K562 (cell line): ENCODE data around the gene SIX1. TPM values are rescaled to one million over a fixed set of nuclear protein-coding genes. Genes with fewer than 3 reads are reported as not detected.

ENCODE experiments used
- ATAC-seq: fragments of 200-7000 bp; cut with Tn5 transposase; 3 replicates; pipeline ENCODE4 v1.9.1; 2020; ENCODE audit warnings: moderate library complexity
- BruUV-seq: library from RNA; stranded (reverse); fragments of 400-500 nt; replicated peaks from 2 replicates; lab custom pipeline; 2021; lab: Mats Ljungman, UMichigan
- CTCF ChIA-PET: fragments of 300-600 bp; formaldehyde crosslinking; extraction: SDS; loops from one replicate; lab custom pipeline; 2021; ENCODE audit warnings: low intra/inter-chr PET ratio; lab: Yijun Ruan, JAX
- POLR2A ChIA-PET: fragments of 300-600, 350-650 bp; sonication (Branson Sonifier 250); formaldehyde crosslinking; extraction: SDS; loops from one replicate; lab custom pipeline; 2021; ENCODE audit warnings: antibody characterized with exemption, inconsistent platforms; lab: Yijun Ruan, JAX
- DNase-seq, 4 experiments: peaks; one replicate each; pipeline versions ENCODE4 v3.0.0 to v3.0.0-alpha.2; 2011 to 2018; ENCODE audit warnings: low spot score in 3 of 4, mixed read lengths in 3 of 4; ENCODE audit errors: extremely low read depth in 1 of 4
- FAIRE-seq: peaks from 2 replicates; lab custom pipeline; 2011; peaks lifted over from hg19 to GRCh38; lab: Jason Lieb, UNC
- H2AFZ ChIP-seq: 2 replicates; pipeline ENCODE4 v1.6.0; 2011; ENCODE audit warnings: low read depth, low read length, control low read depth, inconsistent platforms
- H3K27ac ChIP-seq: fragments of 200-600 bp; 3 replicates; pipeline ENCODE4 v1.8.0; 2011; ENCODE audit warnings: low read depth, mild to moderate bottlenecking, control low read depth, inconsistent platforms, low read length, moderate library complexity, mixed read lengths; ENCODE audit errors: extremely low read depth
- H3K27me3 ChIP-seq, 2 experiments: fragments of 300-600 bp in 1 of 2; 2 replicates in 1 of 2; 3 replicates in 1 of 2; pipeline versions ENCODE4 v1.6.0 to v1.8.0; 2011; ENCODE audit warnings: inconsistent platforms in 2 of 2, low read length in 2 of 2, mild to moderate bottlenecking in 1 of 2, mixed read lengths in 1 of 2, moderate library complexity in 1 of 2; ENCODE audit not compliant: control insufficient read depth in 2 of 2, insufficient read depth in 2 of 2
- H3K36me3 ChIP-seq: fragments of 300-600 bp; 3 replicates; pipeline ENCODE4 v1.8.0; 2011; ENCODE audit warnings: mild to moderate bottlenecking, low read length, inconsistent platforms; ENCODE audit not compliant: control insufficient read depth, insufficient read depth
- H3K4me1 ChIP-seq, 2 experiments: fragments of 200-600 bp in 1 of 2; replicated peaks in 1 of 2; 2 replicates in 1 of 2; 3 replicates in 1 of 2; pipeline versions ENCODE4 v1.5.1 to v1.8.0; 2011; ENCODE audit warnings: inconsistent platforms in 2 of 2, low read length in 2 of 2, mild to moderate bottlenecking in 1 of 2, mixed read lengths in 1 of 2, moderate library complexity in 1 of 2; ENCODE audit not compliant: control insufficient read depth in 2 of 2, insufficient read depth in 2 of 2
- H3K4me2 ChIP-seq: 2 replicates; pipeline ENCODE4 v1.6.1; 2011; ENCODE audit warnings: low read length, control low read depth, inconsistent platforms, mixed read lengths; ENCODE audit not compliant: insufficient read depth
- H3K4me3 ChIP-seq: fragments of 200-600 bp; sonication (generic), shearing (Covaris generic); 2 replicates; pipeline ENCODE4 v1.5.1; 2016; ENCODE audit warnings: control low read depth, inconsistent platforms
- H3K79me2 ChIP-seq: fragments of 200-600 bp; 3 replicates; pipeline ENCODE4 v1.8.0; 2011; ENCODE audit warnings: low read length, inconsistent platforms; ENCODE audit not compliant: control insufficient read depth, insufficient read depth
- H3K9ac ChIP-seq, 2 experiments: 2 replicates each; pipeline versions ENCODE4 v1.6.0 to v1.6.1; 2011; ENCODE audit warnings: low read depth in 2 of 2, low read length in 2 of 2, control low read depth in 1 of 2, inconsistent platforms in 1 of 2, mild to moderate bottlenecking in 1 of 2, mixed read lengths in 1 of 2; ENCODE audit not compliant: insufficient read depth in 1 of 2
- H3K9me1 ChIP-seq: one replicate; pipeline ENCODE4 v1.6.0; 2011; ENCODE audit warnings: inconsistent platforms, mild to moderate bottlenecking, low read length, moderate library complexity; ENCODE audit not compliant: control insufficient read depth, insufficient read depth
- H3K9me3 ChIP-seq: replicated peaks from 2 replicates; pipeline ENCODE4 v1.5.1; 2011; ENCODE audit warnings: low read depth, low read length, inconsistent platforms; ENCODE audit not compliant: control insufficient read depth, insufficient read depth
- H4K20me1 ChIP-seq: replicated peaks from 2 replicates; pipeline ENCODE4 v1.6.1; 2011; ENCODE audit warnings: low read length, inconsistent platforms, mixed read lengths; ENCODE audit not compliant: control insufficient read depth, insufficient read depth
- BMI1 ChIP-seq: fragments of 150-350 bp; IDR thresholded peaks from 2 replicates; pipeline ENCODE4 v1.6.1; 2014; ENCODE audit warnings: low read length
- BRD9 ChIP-seq: fragments of 450-650 bp; IDR thresholded peaks from 2 replicates; pipeline ENCODE4 v1.6.1; 2018; ENCODE audit warnings: low read depth; ENCODE audit not compliant: partially characterized antibody
- ETS1 ChIP-seq: conservative IDR thresholded peaks from 2 replicates; pipeline ENCODE4 v1.6.1; 2011; ENCODE audit warnings: low read depth, mild to moderate bottlenecking, low read length; ENCODE audit not compliant: control insufficient read depth
- EWSR1 ChIP-seq: fragments of 450-650 bp; IDR thresholded peaks from 2 replicates; pipeline ENCODE4 v1.6.1; 2018; ENCODE audit warnings: borderline replicate concordance, mild to moderate bottlenecking, low read depth, moderate library complexity; ENCODE audit not compliant: partially characterized antibody
- FOXP1 ChIP-seq: sonication (generic); formaldehyde crosslinking; IDR thresholded peaks from 2 replicates; pipeline ENCODE4 v1.8.0; 2022; ENCODE audit warnings: mild to moderate bottlenecking, missing genetic modification reagents
- HNRNPUL1 ChIP-seq: fragments of 200-400 bp; formaldehyde crosslinking; IDR thresholded peaks from 2 replicates; pipeline ENCODE4 v1.6.1; 2017; ENCODE audit warnings: low read length
- KAT8 ChIP-seq: fragments of 450-650 bp; IDR thresholded peaks from 2 replicates; pipeline ENCODE4 v1.6.1; 2016; ENCODE audit warnings: low read depth, mild to moderate bottlenecking
- NCOA2 ChIP-seq, 2 experiments: fragments of 450-650 bp; IDR thresholded peaks; 2 replicates each; pipeline ENCODE4 v1.6.1; 2018; ENCODE audit warnings: mild to moderate bottlenecking in 2 of 2, moderate library complexity in 1 of 2; ENCODE audit not compliant: partially characterized antibody in 2 of 2
- NCOA6 ChIP-seq: fragments of 450-650 bp; IDR thresholded peaks from 2 replicates; pipeline ENCODE4 v1.6.1; 2017; ENCODE audit warnings: mild to moderate bottlenecking
- RAD21 ChIP-seq, 2 experiments: fragments of 250-450 bp in 1 of 2; fragments of 450-650 bp in 1 of 2; sonication (Bioruptor Pico) in 1 of 2; formaldehyde crosslinking in 1 of 2; IDR thresholded peaks in 1 of 2; conservative IDR thresholded peaks in 1 of 2; 2 replicates each; pipeline versions ENCODE4 v1.4.0 to v1.8.0; 2020 to 2022; ENCODE audit warnings: mild to moderate bottlenecking in 2 of 2, moderate library complexity in 1 of 2
- TEAD1 ChIP-seq, 2 experiments: fragments of 450-650 bp in 1 of 2; sonication (generic) in 1 of 2; formaldehyde crosslinking; IDR thresholded peaks; 2 replicates each; pipeline versions ENCODE4 v1.4.0 to v1.8.0; 2020 to 2022; ENCODE audit warnings: mild to moderate bottlenecking in 2 of 2, missing genetic modification reagents in 1 of 2
- THRA ChIP-seq: fragments of 450-650 bp; IDR thresholded peaks from 2 replicates; pipeline ENCODE4 v1.6.1; 2017; ENCODE audit warnings: mild to moderate bottlenecking, moderate library complexity
- ZEB2 ChIP-seq: fragments of 450-650 bp; IDR thresholded peaks from 2 replicates; pipeline ENCODE4 v1.6.1; 2016
- ZFPM2 ChIP-seq: fragments of 250-450 bp; sonication (Bioruptor Pico); IDR thresholded peaks from 2 replicates; pipeline ENCODE4 v1.5.1; 2022; ENCODE audit warnings: mild to moderate bottlenecking
- ZNF707 ChIP-seq: fragments of 250-450 bp; sonication (Bioruptor Pico); conservative IDR thresholded peaks from 2 replicates; pipeline ENCODE4 v1.8.0; 2022; ENCODE audit warnings: inconsistent platforms, mild to moderate bottlenecking, moderate library complexity
- ZNF766 ChIP-seq: fragments of 200-800 bp; sonication (Bioruptor generic); conservative IDR thresholded peaks from 2 replicates; pipeline ENCODE4 v1.6.1; 2016; ENCODE audit warnings: missing genetic modification characterization, missing compliant biosample characterization
- ZNF780A ChIP-seq: fragments of 250-450 bp; sonication (Bioruptor Pico); IDR thresholded peaks from 2 replicates; pipeline ENCODE4 v1.5.0; 2021; ENCODE audit warnings: mild to moderate bottlenecking
- ZNF785 ChIP-seq: fragments of 250-450 bp; sonication (Bioruptor Pico); IDR thresholded peaks from 2 replicates; pipeline ENCODE4 v1.4.0; 2020; ENCODE audit warnings: mild to moderate bottlenecking
- WGBS: fragments of 100-300 bp; shearing (Covaris generic); methylation state at CpG from one replicate; pipeline ENCODE4 v1.1.6; 2016; ENCODE audit warnings: low coverage, mixed read lengths; ENCODE audit not compliant: insufficient coverage; ENCODE audit errors: missing lambda C conversion rate; 5-methylcytosine and 5-hydroxymethylcytosine counted together
- in situ Hi-C: fragments of 300-500 bp; cut with MboI; formaldehyde crosslinking; loops from 4 replicates; pipeline ENCODE4 v1.15.0; 2018; ENCODE audit warnings: inconsistent platforms, mixed read lengths
- intact Hi-C: fragments of 100-400 bp; cut with micrococcal nuclease; formaldehyde crosslinking; loops from 2 replicates; pipeline ENCODE4 v1.14.2; 2022
- polyA plus RNA-seq, 8 experiments: library from polyadenylated mRNA; depleted of rRNA in 4 of 8; stranded (reverse) in 5 of 8; unstranded in 3 of 8; fragments of >200 nt; fragmentation: Nextera tagmentation in 2 of 8; fragmentation: Illumina TruSeq in 1 of 8; extraction: Ambion mirVana in 2 of 8; extraction: Trizol in 1 of 8; gene quantifications; 2 replicates each; pipeline versions ENCODE4 v1.2.1 to v1.2.3, GENCODE V29; 2011 to 2014; ENCODE audit warnings: inconsistent platforms in 1 of 8, missing spikeins in 1 of 8
- total RNA-seq, 7 experiments: library from RNA; depleted of rRNA in 6 of 7; stranded (reverse); fragments of >200 nt in 6 of 7; fragmentation: Illumina TruSeq in 2 of 7; extraction: Trizol in 2 of 7; gene quantifications; 2 replicates each; pipeline versions ENCODE4 v1.2.1 to v1.2.3, GENCODE V29; 2011 to 2021; ENCODE audit warnings: low replicate concordance in 1 of 7

The SIX1 gene
- total and polyA plus RNA-seq, 9 of the 15 experiments (the other 6 are each of a cell fraction or from before 2014, with no cell fraction given) = 0.27 to 0.80 (median 0.45) TPM

GRCh38 chr14:60640859-60641741, 8.2 kb downstream of the SIX1 start:
- no peak for FAIRE-seq
- intact Hi-C loops = no loop called here
- DNase-seq = no peak
- H3K9me1 ChIP-seq = no peaks in the 10 kb centered on the region
- H3K4me3 ChIP-seq = no peak overlapping the region
- 34% methylated on average over 17 of the region's 24 CpGs for WGBS
- no peak for ATAC-seq
- no peaks in the 10 kb centered on the region for H3K27me3 ChIP-seq
- no peak overlapping the region for H3K27ac ChIP-seq
- TF ChIP-seq ZEB2 (no peak), HNRNPUL1 (no peak), ZNF766 (CRISPR knock-in tag) (no peak), ZNF707 (CRISPR knock-in tag) (no peak), EWSR1 (no peak), TEAD1 (CRISPR knock-in tag; IDR thresholded peaks at IDR 0.05) (no peak), FOXP1 (CRISPR knock-in tag) (no peak), KAT8 (no peak), THRA (no peak), NCOA6 (no peak), RAD21 (CRISPR knock-in tag; conservative IDR thresholded peaks at IDR 0.05 in 1 of 2, IDR thresholded peaks at IDR 0.05 in 1 of 2) (no peak), NCOA2 (IDR thresholded peaks at IDR 0.05; ENCODE audit: partially characterized antibody in 2 of 2) (no peak), BRD9 (no peak), ZNF785 (CRISPR knock-in tag) (no peak), ZNF780A (CRISPR knock-in tag) (no peak), ZFPM2 (CRISPR knock-in tag) (no peak), ETS1 (no peak), BMI1 (no peak)
- CTCF ChIA-PET = no interaction called here
- no peaks in the 10 kb centered on the region for H4K20me1 ChIP-seq
- H3K4me1 ChIP-seq = peaks cover 0 to 11% of the 10 kb centered on the region in 2 experiments; a peak in 2 of 5 replicates
- no peaks in the 10 kb centered on the region for H3K79me2 ChIP-seq
- no peak overlapping the region for H2AFZ ChIP-seq
- H3K36me3 ChIP-seq = no peaks in the 10 kb centered on the region
- H3K9ac ChIP-seq = no peak overlapping the region
- no peak overlapping the region for H3K4me2 ChIP-seq
- POLR2A ChIA-PET = no interaction called here
- H3K9me3 ChIP-seq = no peaks in the 10 kb centered on the region
- in situ Hi-C loops = no loop called here
- BruUV-seq = no TSS peak
